ENCODE results near the gene CC2D2B. TPM values are rescaled to one million over a fixed set of nuclear protein-coding genes. Genes with fewer than 3 reads are reported as not detected.
A peak's percentile ranks its signal among the peaks of the same experiment; 100 is the strongest.
"Not testable (repeated sequence)": the region's sequence is repeated elsewhere in the genome, so short reads cannot be mapped to it uniquely, and the experiment has no call there.

The CC2D2B gene
- not detected in 2 replicates for total RNA-seq (2014; rRNA removed; shearing (Covaris generic))

GRCh38 chr10:95907456-95908253, at the start of gene CC2D2B:
Gene CC2D2B (plus strand): TSS chr10:95907975. CDS start chr10:95911324, 3,349 bp downstream.
- DNase-seq (ENCODE audit: low read depth) = peak; percentile 72

GRCh38 chr10:95860166-95860940, 47.4 kb upstream of the CC2D2B start:
- DNase-seq (ENCODE audit: low read depth) = no peak

- peak; percentile 10 for DNase-seq (ENCODE audit: low read depth)
These were observed 46.4 kb upstream of the CC2D2B start for GRCh38 chr10:95861386-95861785.

- DNase-seq (ENCODE audit: low read depth) = peak; percentile 45
These were observed 42.6 kb upstream of the CC2D2B start for GRCh38 chr10:95864906-95865813.

GRCh38 chr10:95865814-95866466, 41.8 kb upstream of the CC2D2B start:
- DNase-seq (ENCODE audit: low read depth) = no peak

- DNase-seq (ENCODE audit: low read depth) = no peak
These were observed 41.3 kb upstream of the CC2D2B start for GRCh38 chr10:95866467-95866842.

GRCh38 chr10:95867866-95868265, 39.9 kb upstream of the CC2D2B start:
- DNase-seq (ENCODE audit: low read depth) = no peak

GRCh38 chr10:95872158-95872711, 35.5 kb upstream of the CC2D2B start:
- no peak for DNase-seq (ENCODE audit: low read depth)

GRCh38 chr10:95873139-95873538, 34.6 kb upstream of the CC2D2B start:
- DNase-seq (ENCODE audit: low read depth) = no peak

- DNase-seq (ENCODE audit: low read depth) = no peak
These were observed 34.1 kb upstream of the CC2D2B start for GRCh38 chr10:95873651-95874050.

- DNase-seq (ENCODE audit: low read depth) = not testable (repeated sequence)
These were observed 33.0 kb upstream of the CC2D2B start for GRCh38 chr10:95874783-95875182.

GRCh38 chr10:95876756-95877155, 31.0 kb upstream of the CC2D2B start:
- no peak for DNase-seq (ENCODE audit: low read depth)

- DNase-seq (ENCODE audit: low read depth) = no peak
These were observed 29.9 kb upstream of the CC2D2B start for GRCh38 chr10:95877881-95878280.

- no peak for DNase-seq (ENCODE audit: low read depth)
These were observed 27.1 kb upstream of the CC2D2B start for GRCh38 chr10:95880704-95881103.

GRCh38 chr10:95881316-95881715, 26.5 kb upstream of the CC2D2B start:
- no peak for DNase-seq (ENCODE audit: low read depth)

GRCh38 chr10:95889830-95890229, 17.9 kb upstream of the CC2D2B start:
- DNase-seq (ENCODE audit: low read depth) = no peak

GRCh38 chr10:95896071-95896850, 11.5 kb upstream of the CC2D2B start:
- DNase-seq (ENCODE audit: low read depth) = no peak

- not testable (repeated sequence) for DNase-seq (ENCODE audit: low read depth)
These were observed 1.7 kb upstream of the CC2D2B start for GRCh38 chr10:95905897-95906580.

GRCh38 chr10:95906677-95907455, 909 bp upstream of the CC2D2B start:
- DNase-seq (ENCODE audit: low read depth) = peak; percentile 59

All from RPMI7951 (cell line).